GM18498 (cell line): ENCODE data around the gene ACTA2.

Experiments used
- ATAC-seq: cut with Tn5 transposase; IDR thresholded peaks from one replicate; pipeline ENCODE4 v1.9.1; 2021; ENCODE audit warnings: mild to moderate bottlenecking, moderate library complexity; ENCODE audit not compliant: unreplicated experiment

The ACTA2 gene

DNA sequence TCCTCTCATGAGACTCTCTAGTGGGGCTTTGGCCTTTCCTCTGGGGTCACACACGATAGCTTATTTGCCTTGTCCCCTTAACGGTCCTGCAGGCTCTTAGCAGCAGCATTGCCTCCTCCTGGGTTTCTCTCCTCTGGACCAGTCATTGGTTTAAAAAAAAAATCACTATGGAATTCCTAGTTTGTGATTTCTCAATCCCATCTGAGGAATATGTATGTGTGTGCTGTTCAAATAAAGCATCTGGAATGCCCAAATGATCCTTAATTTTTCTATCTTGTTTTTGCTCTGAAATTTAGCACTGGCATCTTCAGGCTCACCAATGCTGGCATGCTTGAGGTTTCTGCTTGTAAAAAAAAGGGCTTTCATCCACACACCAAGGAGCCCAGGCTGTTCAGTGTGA, 30.5 kb downstream of the ACTA2 start:
- ATAC-seq: no peak

DNA sequence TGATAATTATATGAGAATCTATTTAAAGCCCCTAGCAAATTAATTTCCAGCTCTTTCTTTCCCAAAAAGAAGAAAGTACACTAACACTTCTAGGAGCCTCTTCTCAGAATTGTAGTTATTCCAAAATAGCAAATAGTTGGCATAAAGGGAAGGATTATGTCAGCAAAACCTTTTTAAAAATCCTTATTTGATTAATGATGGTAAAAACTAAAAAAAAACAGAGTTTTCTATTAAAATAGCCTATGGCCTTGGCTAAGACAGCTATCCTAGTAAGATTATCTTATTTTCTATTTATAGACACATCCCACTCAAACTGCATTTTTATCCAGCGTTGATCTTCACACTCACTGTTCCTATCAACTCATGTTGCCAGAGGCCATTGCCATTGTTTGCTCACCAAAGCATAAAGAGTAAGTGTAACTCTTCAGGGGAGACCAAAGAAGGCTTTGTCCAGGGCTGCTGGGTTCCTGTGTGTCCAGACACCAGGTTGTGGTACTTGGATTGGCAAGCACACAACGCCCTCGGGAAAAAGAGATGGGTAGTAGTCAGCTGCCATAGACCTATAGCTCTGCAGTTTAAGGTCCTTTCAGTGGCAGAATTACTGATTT, 31.5 kb downstream of the ACTA2 start:
- no peak for ATAC-seq

DNA sequence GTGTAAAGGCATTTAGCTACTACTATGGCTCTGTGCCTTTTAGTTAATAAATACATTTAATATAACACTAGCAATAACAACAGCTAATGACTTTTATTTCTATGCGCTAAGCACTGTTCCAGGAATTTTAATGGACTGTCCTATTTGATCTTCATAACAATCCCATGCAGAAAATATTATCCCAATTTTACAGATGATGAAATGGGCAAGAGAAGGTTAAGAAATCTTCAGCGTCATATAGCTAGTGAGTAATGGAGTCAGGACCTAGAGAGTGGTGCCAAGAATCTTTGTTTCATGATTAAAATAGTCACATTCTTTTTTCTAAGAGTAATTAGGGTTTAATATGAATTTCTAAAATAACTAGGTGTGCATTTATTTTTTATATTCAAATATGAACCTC, 32.4 kb downstream of the ACTA2 start:
- ATAC-seq: no peak

DNA sequence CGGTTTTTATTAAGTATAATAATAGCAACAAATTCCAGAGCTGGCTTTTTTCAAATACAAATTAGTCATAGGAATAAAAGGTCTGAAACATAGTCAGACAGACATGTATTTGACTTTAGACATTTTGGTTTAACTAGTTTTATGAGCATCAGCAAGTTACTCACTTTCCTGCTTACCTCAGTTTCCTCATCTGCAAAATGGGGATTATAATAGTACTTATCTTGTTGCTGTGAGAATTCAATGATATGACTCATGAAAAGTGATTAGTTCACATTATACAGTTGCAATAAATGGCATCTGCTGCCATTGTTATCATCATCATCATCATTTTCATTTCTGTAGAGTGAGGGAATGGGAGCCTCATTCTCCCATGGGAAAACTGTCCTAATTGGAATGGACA, 33.5 kb downstream of the ACTA2 start:
- no peak for ATAC-seq

- no peak for ATAC-seq
Measured at GRCh38 chr10:88918191-88918905, 34.2 kb downstream of the ACTA2 start.

- ATAC-seq: no peak
Measured at GRCh38 chr10:88916986-88917385, 35.6 kb downstream of the ACTA2 start.

DNA sequence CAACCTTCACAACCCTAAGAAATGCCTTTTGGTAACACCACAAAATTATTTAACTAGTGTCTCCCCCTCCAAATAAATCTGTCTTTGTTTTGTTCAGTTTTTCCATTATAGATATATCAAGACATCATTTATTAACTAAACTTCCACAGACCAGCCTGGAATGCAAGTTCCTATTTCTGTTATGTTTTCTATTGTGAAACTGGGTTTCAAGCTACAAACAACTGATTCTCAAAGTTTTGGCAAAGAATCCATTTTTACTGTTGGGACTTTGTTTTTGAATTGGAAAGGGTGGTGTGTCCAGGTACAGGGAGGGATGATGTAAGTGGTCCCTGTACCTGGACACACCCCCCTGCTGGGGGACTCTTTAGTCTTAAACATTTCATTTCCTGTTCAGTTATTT, 36.3 kb downstream of the ACTA2 start:
- no peak for ATAC-seq

DNA sequence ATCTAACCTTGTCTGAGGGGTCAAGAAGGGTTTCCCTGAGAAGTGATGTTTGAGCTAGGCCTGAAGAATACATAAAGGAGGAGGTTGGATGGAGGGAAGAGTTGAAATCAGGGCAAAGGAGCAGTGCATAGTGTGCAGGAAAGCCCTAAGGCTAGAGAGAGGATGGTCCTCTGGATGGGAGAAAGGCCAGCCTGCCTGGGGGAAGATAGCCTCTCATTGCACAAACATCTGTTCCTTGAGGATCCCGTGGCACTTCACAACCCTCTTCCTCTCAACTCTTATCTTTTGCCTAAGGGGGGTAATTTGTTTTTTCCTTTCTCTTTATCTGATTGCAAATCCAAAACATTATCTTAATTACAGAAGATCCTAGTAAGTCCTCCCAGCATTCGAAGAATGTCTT, 36.8 kb downstream of the ACTA2 start:
- ATAC-seq: no peak

GRCh38 chr10:88913788-88914187, 38.8 kb downstream of the ACTA2 start:
- no peak for ATAC-seq

- ATAC-seq: no peak
Measured at GRCh38 chr10:88913127-88913526, 39.4 kb downstream of the ACTA2 start.

- ATAC-seq: no peak
Measured at GRCh38 chr10:88911851-88912250, 40.7 kb downstream of the ACTA2 start.

DNA sequence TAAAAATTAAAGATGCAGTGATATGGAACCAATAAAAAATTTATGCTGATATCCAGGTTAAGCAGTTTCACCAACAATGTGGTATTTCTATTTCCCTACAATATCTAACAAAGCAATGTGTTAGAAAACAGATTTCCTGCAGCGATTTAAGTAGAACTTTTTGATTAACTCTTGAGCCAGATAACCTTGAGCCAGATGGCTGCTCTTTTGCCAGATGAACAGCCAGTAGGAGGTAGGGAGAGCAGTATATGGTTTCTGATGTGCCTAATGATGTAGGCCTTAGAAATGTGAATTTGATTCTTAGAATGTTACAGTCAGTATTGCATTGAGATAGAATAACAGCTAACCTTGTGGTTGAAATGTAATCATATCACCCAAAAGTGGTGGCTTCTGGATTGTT, 41.5 kb downstream of the ACTA2 start:
- no peak for ATAC-seq

- ATAC-seq: no peak
Measured at GRCh38 chr10:88908194-88908593, 44.4 kb downstream of the ACTA2 start.

DNA sequence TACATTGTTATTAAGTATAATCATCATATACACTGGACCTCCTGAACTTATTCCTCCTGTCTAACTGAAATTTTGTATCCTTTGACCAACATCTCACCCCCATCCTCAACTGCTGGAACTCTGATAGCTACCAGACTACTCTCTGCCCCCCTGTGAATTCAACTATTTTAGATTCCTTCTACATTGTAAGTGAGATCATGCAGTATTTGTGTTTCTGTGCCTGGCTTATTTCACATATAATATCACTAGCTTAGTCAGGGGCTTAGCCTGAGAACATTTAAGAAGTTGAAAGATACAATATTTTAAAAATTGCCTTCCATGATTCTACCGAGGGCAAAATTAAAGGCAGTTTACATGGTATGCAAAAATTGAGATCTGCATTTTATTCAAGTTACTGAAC, 45.7 kb downstream of the ACTA2 start:
- ATAC-seq: no peak

- ATAC-seq: no peak
Measured at GRCh38 chr10:88903715-88904114, 48.9 kb downstream of the ACTA2 start.

DNA sequence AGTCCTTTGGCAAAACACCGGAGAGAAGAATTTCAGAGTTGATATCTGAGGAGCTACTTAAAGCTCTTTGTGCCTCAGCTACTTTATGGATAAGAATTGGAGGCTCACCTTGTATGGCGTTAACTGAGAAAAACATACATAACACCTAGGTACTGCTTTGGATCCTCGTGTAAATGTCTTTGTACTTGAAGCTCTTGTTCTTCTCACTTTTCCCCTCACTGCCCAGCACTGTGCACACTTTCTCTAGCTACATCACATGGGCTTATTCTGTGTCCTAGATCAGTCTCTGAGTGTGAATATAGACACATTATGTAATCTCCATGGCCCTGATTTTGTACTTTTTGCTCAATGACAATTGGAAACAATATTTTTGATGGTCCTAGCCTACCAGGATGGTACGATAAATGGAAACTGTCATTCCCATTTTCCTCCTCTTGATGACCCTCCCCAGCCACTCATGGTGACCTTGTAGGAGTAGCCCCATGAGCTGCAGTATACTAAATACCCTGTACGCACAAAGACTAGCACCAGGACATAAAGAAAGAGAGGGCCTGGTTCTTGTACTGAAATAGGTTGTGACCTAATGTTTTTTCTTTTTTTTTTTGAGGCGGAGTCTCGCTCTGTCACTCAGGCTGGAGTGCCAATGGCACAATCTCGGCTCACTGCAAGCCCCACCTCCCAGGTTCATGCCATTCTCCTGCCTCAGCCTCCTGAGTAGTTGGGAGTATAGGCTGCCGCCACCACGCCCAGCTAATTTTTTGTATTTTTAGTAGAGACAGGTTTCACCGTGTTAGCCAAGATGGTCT, 50.4 kb downstream of the ACTA2 start:
- peak; percentile 57 for ATAC-seq

- ATAC-seq: peak; percentile 86
Measured at GRCh38 chr10:88901206-88901983, 51.2 kb downstream of the ACTA2 start.

DNA sequence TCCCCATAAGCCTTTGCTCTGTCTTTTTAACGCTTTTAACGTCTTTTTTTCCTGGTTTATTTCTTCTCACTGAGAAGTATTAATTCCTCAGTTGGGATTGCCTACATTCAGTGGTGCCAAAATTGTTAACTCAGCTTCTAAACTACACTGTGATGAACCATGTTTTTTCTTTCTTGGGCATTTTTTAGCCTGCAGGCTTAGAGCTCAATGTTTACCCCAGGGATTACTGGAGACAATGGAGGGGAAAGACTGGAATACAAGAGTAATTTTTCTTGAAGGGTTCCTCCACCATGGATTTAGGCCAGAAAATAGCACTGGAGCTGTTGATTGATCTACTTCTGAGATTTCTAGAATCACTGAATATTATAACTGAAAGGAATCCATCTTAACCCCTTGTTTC, 52.7 kb downstream of the ACTA2 start:
- ATAC-seq: no peak

DNA sequence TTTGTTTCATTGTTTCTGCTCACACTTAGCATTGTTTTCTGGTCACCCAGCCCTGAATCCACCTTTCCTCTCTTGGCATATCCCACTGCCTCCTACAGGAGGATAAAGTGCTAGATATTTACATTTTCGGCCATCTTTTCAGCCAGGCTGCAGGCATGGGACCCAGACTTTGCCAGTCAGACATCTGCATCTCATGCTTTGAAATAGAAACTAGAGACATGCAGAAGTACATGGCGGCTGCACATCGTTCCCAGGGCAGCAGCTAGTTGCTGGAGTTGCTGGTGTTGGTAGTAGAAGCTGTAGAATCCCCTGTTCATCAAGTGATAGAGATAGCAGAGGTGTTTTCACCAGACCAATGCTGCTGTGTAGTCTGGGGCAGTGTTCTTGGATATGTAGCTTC, 53.8 kb downstream of the ACTA2 start:
- ATAC-seq: no peak

- no peak for ATAC-seq
Measured at GRCh38 chr10:88896994-88897853, 55.3 kb downstream of the ACTA2 start.
